HepG2 (cell line): ENCODE results near the gene PNPLA1. TPM values are rescaled to one million over a fixed set of nuclear protein-coding genes. Genes with fewer than 3 reads are reported as not detected.

Source experiments
- ARID4A ChIP-seq: sonication (generic); formaldehyde crosslinking; IDR thresholded peaks from 2 replicates; pipeline ENCODE4 v1.5.0; 2020; ENCODE audit warnings: mild to moderate bottlenecking, missing genetic modification reagents, borderline replicate concordance
- ASH2L ChIP-seq: fragments of 300-600, 200-600 bp; sonication (generic); IDR thresholded peaks from 2 replicates; pipeline ENCODE4 v1.7.0; 2017; ENCODE audit warnings: low read depth, mild to moderate bottlenecking, moderate library complexity, mixed read lengths, low read length; ENCODE audit not compliant: insufficient read length
- ETV5 ChIP-seq: IDR thresholded peaks from 2 replicates; pipeline ENCODE4 v1.6.1; 2018; ENCODE audit warnings: missing biosample characterization, missing genetic modification reagents, inconsistent platforms, borderline replicate concordance
- FOXK1 ChIP-seq: sonication (generic); formaldehyde crosslinking; IDR thresholded peaks from 2 replicates; pipeline ENCODE4 v1.4.0; 2020; ENCODE audit warnings: low read depth, missing genetic modification reagents, borderline replicate concordance
- GPBP1L1 ChIP-seq: sonication (generic); formaldehyde crosslinking; IDR thresholded peaks from 2 replicates; pipeline ENCODE4 v1.5.0; 2020; ENCODE audit warnings: mild to moderate bottlenecking, missing genetic modification reagents
- HNRNPH1 ChIP-seq: fragments of 200-400 bp; formaldehyde crosslinking; optimal IDR thresholded peaks from 2 replicates; pipeline ENCODE3; 2017; ENCODE audit warnings: mild to moderate bottlenecking, low read depth, low read length
- HNRNPL ChIP-seq: fragments of 200-400 bp; formaldehyde crosslinking; IDR thresholded peaks from 2 replicates; pipeline ENCODE4 v1.6.1; 2017; ENCODE audit warnings: mild to moderate bottlenecking, low read depth, low read length
- ISX ChIP-seq: sonication (generic); formaldehyde crosslinking; conservative IDR thresholded peaks from 2 replicates; pipeline ENCODE4 v1.5.0; 2020; ENCODE audit warnings: missing genetic modification reagents
- MXD4 ChIP-seq: IDR thresholded peaks from 2 replicates; pipeline ENCODE4 v1.6.1; 2016; ENCODE audit warnings: mild to moderate bottlenecking, missing biosample characterization, missing genetic modification reagents
- NONO ChIP-seq, 2 experiments: fragments of 450-650 bp in 1 of 2; sonication (generic) in 1 of 2; formaldehyde crosslinking in 1 of 2; IDR thresholded peaks in 1 of 2; conservative IDR thresholded peaks in 1 of 2; 2 replicates each; pipeline versions ENCODE4 v1.6.1 to v1.8.0; 2017 to 2022; ENCODE audit warnings: mild to moderate bottlenecking in 1 of 2, missing genetic modification reagents in 1 of 2, moderate library complexity in 1 of 2
- RCOR2 ChIP-seq: IDR thresholded peaks from 2 replicates; pipeline ENCODE4 v1.6.1; 2016; ENCODE audit warnings: missing biosample characterization, missing genetic modification reagents
- TFE3 ChIP-seq: IDR thresholded peaks from 2 replicates; pipeline ENCODE4 v1.6.1; 2016
- ZNF335 ChIP-seq: sonication (generic); formaldehyde crosslinking; IDR thresholded peaks from 2 replicates; pipeline ENCODE4 v1.4.0; 2020; ENCODE audit warnings: missing genetic modification reagents
- ZNF589 ChIP-seq: sonication (generic); formaldehyde crosslinking; conservative IDR thresholded peaks from 2 replicates; pipeline ENCODE4 v1.8.0; 2022; ENCODE audit warnings: mild to moderate bottlenecking, moderate library complexity, missing genetic modification reagents
- ZNF710 ChIP-seq: sonication (generic); formaldehyde crosslinking; IDR thresholded peaks from 2 replicates; pipeline ENCODE4 v1.5.0; 2020; ENCODE audit warnings: mild to moderate bottlenecking, missing genetic modification reagents, borderline replicate concordance
- ZNF747 ChIP-seq: sonication (generic); formaldehyde crosslinking; IDR thresholded peaks from 2 replicates; pipeline ENCODE4 v1.8.1; 2023; ENCODE audit warnings: missing genetic modification reagents, mild to moderate bottlenecking, borderline replicate concordance
- ZNF839 ChIP-seq: sonication (generic); formaldehyde crosslinking; IDR thresholded peaks from 2 replicates; pipeline ENCODE4 v1.4.0; 2020; ENCODE audit warnings: missing genetic modification reagents, mild to moderate bottlenecking, borderline replicate concordance
- ZSCAN12 ChIP-seq: sonication (generic); formaldehyde crosslinking; IDR thresholded peaks from 2 replicates; pipeline ENCODE4 v1.9.0; 2021; ENCODE audit warnings: mild to moderate bottlenecking, missing genetic modification reagents
- polyA plus RNA-seq, 8 experiments: library from polyadenylated mRNA; depleted of rRNA in 3 of 8; stranded (reverse) in 7 of 8; unstranded in 1 of 8; fragments of >200 nt; fragmentation: Illumina TruSeq in 4 of 8; extraction: Trizol in 4 of 8; gene quantifications; 2 replicates each; pipeline versions ENCODE4 v1.2.1 to v1.2.3, GENCODE V29; 2011 to 2016; ENCODE audit warnings: low read depth in 4 of 8, missing spikeins in 1 of 8, mixed read lengths in 1 of 8; ENCODE audit not compliant: insufficient read depth in 1 of 8
- total RNA-seq, 5 experiments: library from RNA; depleted of rRNA; stranded (reverse); fragments of >200 nt; fragmentation: Illumina TruSeq; extraction: Trizol; gene quantifications; 2 replicates each; pipeline ENCODE4 v1.2.3, GENCODE V29; 2016; ENCODE audit warnings: low read depth in 1 of 5
- TF ChIP-seq, protein P1 (sequence below): IDR thresholded peaks from 2 replicates; pipeline ENCODE4 v1.6.1; 2016; ENCODE audit warnings: mild to moderate bottlenecking, missing biosample characterization, missing genetic modification reagents

The PNPLA1 gene
- total and polyA plus RNA-seq, 2 of the 13 experiments (the other 11 are each of a cell fraction or from before 2014, with no cell fraction given) = not detected

DNA sequence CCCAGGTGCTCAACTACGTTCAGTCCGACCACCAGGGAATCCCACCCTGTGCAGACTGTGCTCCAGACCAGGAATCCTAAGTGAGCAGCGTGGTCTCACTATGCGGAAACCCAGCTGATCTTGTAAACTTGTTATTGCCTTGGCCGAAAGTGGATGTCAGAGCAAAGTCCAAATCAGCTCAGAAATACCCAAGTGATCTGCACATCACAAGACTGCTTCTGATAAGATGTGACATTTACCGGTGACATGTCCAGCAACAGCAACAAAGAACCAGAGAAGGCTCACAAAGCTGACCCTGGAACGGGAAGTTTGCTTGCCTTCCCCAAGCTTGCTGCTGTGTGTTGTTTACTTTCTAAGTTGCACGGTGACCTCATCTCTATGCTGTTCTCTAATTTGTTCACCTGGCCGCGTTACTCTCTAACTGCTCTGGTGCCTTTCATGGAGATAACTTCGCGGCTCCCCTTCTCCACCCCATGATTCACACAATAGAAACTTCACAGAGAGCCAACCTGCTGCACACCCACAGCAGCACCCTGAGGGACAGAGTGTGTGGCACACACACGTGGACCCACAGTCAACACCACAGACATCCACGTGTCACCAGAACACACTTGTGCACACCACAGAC, 65.1 kb downstream of the PNPLA1 start (continued):
- TF ChIP-seq ARID4A (CRISPR knock-in tag) (peak; percentile 43; the same call in 1 of the 2 replicates), HNRNPH1 (no peak), ZNF710 (CRISPR knock-in tag) (peak; percentile 59; the same call in 1 of the 2 replicates), TFE3 (CRISPR knock-in tag) (peak; percentile 65), ETV5 (CRISPR knock-in tag) (peak; percentile 36; the same call in 1 of the 2 replicates), ZNF335 (CRISPR knock-in tag) (0 out of 2 replicates have a peak, but pooled peaks have one; percentile 18), FOXK1 (CRISPR knock-in tag) (peak; percentile 35; the same call in 1 of the 2 replicates), NONO (IDR thresholded peaks at IDR 0.05) (no peak), NONO (CRISPR knock-in tag; conservative IDR thresholded peaks at IDR 0.05) (no peak), ISX (CRISPR knock-in tag) (no peak), ZNF747 (no peak), ZSCAN12 (CRISPR knock-in tag) (no peak), MXD4 (CRISPR knock-in tag) (0 out of 2 replicates have a peak, but pooled peaks have one; percentile 57), ZNF839 (no peak), ZNF589 (CRISPR knock-in tag) (peak; percentile 71; the same call in 1 of the 2 replicates), HNRNPL (no peak), ASH2L (no peak), RCOR2 (CRISPR knock-in tag) (0 out of 2 replicates have a peak, but pooled peaks have one; percentile 26), GPBP1L1 (no peak)
- TF ChIP-seq, protein P1, sequence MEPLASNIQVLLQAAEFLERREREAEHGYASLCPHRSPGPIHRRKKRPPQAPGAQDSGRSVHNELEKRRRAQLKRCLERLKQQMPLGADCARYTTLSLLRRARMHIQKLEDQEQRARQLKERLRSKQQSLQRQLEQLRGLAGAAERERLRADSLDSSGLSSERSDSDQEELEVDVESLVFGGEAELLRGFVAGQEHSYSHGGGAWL = peak; percentile 21; the same call in 1 of the 2 replicates
